GM18502 (cell line): ENCODE results near the gene HERC5.
A peak's percentile ranks its signal among the peaks of the same experiment; 100 is the strongest.
"Not testable (repeated sequence)": the region's sequence is repeated elsewhere in the genome, so short reads cannot be mapped to it uniquely, and the experiment has no call there.

Experiments used
- ATAC-seq: cut with Tn5 transposase; IDR thresholded peaks from one replicate; pipeline ENCODE4 v1.9.1; 2021; ENCODE audit warnings: mild to moderate bottlenecking; ENCODE audit not compliant: unreplicated experiment, poor library complexity

HERC5 gene

DNA sequence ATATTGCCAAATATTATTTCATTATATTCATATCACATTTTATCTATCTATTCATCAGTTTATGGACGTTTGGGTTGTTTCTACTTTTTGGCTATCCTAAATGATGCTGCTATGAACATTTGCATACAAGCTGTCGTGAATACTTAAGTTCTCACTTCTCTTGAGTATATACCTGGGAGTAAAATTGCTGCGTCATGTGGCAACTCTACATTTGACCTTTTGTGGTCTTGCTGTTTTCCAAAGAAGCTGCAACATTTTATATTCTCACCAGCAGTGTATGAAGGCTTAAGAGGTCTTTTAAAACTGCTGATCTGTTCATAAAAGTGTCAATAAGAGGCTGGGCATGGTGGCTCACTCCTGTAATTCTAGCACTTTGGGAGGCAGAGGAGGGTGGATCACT lies 60.9 kb downstream of the HERC5 start:
- no peak for ATAC-seq

DNA sequence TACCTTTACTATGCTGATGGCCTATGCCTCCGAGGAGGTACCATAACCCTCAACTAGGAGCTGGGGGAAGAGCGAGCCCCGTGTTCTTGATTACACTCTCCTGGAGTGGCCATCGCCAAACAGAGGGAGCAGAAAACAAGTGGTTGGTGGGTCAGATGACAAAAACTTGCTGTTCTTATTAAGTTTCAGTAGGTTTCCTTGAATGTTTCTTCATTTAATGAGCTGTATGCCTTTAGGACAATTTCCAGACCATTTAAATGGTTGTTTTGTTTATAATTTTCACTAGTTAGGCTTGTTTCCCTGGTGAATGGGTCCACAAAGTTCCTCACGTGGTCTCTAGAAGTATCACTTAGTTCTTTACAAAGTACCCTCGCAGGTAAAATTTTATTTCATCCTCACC lies 62.0 kb downstream of the HERC5 start:
- no peak for ATAC-seq

GRCh38 chr4:88522702-88523324 lies 65.9 kb downstream of the HERC5 start:
- ATAC-seq: peak; percentile 19

DNA sequence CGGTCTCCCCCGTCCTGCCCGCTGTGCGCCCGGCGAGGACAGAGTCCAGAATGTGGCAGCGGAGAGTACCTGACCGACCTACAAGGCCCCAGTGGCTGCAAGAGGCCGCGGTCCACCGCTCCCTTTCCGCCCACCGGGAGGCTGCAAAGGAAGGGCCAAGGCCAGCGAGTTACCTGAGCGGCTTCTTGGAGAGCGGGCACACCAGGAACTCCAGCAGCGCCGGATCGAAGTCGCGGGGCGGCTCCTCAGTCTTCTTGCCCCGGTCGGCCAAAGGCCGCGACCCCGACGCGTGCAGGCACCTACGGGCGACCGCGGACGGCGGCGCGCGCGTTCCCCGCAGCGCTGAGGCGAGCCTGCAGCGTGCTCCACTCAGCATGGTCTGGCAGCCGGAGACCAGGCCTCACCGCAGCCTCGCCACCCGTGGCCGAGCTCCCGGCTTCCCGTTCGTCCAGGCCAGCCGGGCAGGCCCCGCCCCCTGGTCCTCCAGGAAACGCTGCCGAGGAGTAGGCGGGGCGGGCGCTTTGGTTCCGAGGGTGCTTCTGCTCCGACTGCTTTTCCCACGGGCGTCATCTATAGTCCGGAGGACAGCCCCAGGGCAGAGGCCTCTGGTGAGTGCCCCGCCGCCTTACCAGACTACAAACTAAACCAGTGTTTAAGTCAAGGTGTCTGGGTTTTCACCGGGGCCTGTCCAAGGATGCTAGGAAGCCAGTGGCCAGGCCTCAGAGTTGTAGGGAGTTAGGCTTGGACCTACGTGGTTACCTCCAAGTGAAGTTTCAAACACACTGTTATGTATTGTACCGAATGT lies 66.6 kb downstream of the HERC5 start, which contains the start of gene PYURF:
Gene PYURF (minus strand): TSS at position 452 of the 805 bp plus-strand sequence. CDS start 76 bp downstream, at position 376.
- ATAC-seq: peak; percentile 88

- ATAC-seq: no peak
Observed at GRCh38 chr4:88524171-88524570, 67.3 kb downstream of the HERC5 start.

DNA sequence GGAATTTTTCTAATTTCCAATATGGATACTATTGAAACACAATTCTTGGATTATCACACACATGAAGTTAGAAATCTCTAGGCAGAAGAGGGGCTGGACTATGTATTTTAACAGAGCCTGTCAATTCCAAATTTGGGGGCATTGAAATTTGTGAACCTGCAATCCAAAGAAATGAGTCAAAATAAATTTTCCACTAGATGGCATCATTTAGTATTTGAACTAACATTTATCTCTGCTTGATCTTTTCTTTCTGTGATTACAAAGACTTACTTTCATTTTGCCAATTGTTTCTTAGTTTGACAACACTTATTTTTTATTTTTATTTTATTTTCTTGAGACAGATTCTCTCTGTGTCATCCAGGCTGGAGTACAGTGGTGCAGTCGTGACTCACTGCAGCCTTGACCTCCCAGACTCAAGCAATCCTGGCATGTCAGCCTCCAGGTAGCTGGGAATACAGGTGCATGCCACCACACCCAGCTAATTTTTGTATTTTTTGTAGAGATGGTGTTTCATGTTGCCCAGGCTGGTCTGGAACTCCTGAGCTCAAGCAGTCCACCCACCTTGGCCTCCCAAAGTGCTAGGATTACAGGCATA lies 69.4 kb downstream of the HERC5 start:
- no peak for ATAC-seq

DNA sequence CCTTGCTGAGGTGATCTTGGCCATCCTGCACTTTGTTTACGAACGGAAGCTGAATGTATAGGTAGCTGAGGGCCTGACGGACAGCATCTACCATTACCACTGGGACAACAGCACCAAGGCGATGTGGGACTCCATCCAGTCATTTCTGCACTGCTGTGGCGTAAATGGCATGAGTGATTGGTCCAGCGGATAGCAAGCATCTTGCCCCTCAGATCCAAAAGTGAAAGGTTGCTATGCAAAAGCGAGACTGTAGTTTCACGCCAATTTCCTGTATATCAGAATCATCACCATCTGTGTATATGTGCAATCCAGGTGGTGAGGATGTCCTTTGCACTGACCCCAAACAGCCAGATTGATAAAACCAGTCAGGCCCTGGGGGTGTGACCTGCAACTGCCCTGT lies 70.9 kb downstream of the HERC5 start:
- peak; percentile 38 for ATAC-seq

DNA sequence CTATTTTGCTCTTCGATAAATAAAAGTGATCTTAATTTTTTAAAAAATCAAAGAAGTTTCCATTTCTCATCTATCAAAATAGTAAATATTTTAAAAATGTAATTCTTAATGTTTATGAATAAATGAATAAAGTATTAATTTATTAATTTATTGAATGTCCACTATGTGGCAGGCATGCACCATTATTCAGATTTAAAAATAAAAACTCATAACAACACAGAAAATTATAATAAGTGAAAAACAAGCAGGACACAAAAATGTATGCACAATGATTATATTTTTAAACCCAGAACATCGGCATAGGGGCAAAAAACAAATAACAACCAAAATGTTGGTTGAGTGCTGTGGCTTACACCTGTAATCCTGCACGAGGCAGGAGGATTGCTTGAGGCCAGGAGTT lies 71.9 kb downstream of the HERC5 start:
- no peak for ATAC-seq

DNA sequence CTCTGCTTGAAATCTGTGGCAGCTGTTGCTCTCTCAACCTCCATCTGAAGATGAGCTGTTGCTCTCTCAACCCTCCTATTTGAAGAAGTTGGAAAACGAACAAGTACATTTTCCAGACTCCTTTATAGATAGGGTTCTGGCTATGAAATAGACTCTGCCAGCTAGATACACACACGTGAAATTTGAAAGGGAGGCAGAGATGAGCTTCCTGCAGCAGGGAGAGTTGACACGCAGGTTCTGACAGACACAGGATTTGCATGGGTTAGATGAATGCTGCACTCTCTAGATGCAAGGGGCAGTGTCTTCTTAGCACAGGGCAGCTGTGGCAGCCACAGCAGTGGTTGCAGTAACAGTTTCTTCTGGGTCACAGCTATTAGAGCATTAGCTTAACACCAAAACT lies 74.6 kb downstream of the HERC5 start:
- no peak for ATAC-seq

GRCh38 chr4:88533088-88533790 lies 76.3 kb downstream of the HERC5 start:
- no peak for ATAC-seq

DNA sequence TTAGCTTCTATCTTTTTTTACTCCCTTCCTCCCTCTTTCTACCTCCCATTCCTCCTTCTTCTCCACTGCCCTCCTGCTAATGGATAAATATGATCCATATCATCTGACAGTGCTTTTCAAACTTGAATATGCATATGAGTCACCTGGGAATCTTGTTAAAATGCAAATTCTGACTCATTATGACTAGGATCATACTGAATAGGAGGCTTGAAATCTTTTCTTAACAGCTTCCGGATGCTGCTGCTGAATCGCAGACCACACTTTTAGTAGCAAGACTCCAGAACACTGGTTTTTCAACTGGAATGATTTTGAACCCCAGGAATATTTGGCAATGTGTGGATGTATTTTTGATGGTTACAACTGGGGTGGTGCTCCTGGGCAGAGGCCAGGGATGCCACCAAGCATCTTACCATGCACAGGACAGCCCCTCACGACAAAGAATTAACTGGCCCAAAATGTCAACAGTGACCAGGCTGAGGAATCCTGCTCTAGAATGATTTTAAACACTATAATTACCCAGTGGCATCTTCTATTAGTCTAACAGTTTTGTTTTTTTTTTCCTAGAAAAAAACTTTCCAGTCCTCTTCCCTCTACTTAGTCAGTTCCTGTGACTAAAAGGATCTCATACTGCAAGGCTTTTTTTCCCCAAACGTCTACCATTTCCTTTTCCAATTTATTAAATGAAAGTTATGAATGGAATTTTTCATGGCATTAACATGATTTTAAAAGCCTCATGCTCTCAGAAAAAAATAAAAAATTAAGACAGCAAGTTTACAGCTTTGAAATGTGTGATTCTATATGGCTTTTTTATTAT lies 77.2 kb downstream of the HERC5 start:
- no peak for ATAC-seq

DNA sequence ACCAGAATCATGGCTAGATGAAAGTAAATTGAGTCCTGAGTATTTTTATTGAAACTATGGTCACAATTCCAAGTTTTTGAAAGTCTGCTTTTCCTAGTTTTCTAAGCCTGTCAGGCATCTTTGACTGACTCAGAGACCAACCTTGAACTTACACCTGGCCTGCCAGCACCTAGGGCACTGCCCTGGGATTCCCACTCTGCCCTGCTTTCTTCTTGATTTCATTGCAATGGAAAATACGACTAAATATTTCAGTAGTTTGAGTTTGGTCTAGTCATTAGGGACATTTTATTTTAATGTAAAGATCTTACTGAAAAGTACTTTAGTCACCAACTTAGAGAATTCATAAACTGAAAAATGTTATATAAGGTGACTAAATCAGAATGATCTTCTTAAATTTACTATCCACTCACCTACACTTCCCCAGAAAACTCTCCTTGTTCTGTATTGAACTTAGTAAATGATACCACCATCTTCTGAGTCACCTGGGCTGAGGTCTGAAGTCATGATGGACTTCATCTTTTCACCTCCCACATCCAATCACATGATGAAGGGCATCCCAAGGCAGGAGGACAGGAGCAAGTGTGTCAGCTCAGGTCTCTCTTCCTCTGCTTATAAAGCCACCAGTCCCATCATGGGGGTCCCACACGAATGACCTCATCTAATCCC lies 78.3 kb downstream of the HERC5 start:
- no peak for ATAC-seq

GRCh38 chr4:88537709-88538108 lies 80.8 kb downstream of the HERC5 start:
- no peak for ATAC-seq

GRCh38 chr4:88539322-88540068 lies 82.6 kb downstream of the HERC5 start:
- ATAC-seq: not testable (repeated sequence)

DNA sequence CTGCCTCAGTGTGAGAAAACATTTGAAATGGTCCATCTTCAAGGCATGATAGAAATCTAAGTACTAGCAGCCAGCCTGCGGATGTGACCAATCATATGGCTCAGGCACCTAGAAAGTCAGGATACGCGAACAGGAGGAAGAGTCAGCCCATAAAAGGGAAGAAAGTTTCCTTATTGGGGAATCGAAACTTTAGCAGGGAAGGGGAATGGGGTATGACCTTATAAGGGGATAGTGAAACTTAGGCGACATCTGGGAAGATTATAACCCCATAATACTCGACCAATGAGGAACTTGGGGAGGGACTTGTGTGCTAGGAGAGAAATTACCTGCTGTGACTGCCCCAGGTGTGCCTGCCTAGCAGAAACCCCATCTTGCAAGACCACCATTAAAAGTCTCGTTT lies 92.9 kb downstream of the HERC5 start:
- no peak for ATAC-seq
